Measurements from ENCODE around the gene TNFAIP8L1. TPM values are rescaled to one million over a fixed set of nuclear protein-coding genes. Genes with fewer than 3 reads are reported as not detected.

Gene TNFAIP8L1
- total RNA-seq = 3.7 and 6.6 TPM in 2 replicates

DNA sequence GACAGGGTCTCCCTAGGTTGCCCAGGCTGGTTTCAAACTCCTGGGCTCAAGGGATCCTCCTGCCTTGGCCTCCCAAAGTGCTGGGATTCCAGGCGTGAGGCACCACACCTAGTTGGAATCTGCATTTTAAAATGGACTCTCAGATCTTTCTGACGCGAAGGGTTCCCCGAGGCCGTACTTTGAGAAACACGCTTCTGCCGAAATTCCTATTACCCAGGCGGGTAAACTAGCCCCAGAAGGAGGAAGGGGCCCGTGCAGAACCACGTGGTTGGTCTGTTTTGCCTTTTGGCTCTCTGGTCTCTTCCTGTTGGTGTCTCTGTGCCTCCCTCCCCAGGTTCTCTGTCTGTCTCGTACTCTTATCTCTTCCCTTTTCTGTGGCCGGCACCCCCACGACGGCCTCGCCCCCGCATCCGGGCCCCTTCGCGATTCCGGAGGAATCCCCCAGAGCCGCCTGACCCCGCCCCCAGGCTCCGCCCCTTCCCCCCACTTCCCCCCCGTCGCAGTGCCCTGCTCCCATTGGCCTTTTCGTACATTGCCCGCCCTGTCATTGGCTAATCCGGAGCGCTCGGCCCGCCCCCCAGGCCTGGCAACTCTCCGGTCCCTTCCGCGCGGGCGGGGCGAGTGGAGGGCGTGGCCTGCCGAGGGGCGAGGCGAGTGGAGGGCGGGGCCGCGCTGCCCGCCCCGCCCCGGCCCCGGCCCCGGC lies at the start of gene TNFAIP8L1:
Gene TNFAIP8L1 (plus strand): TSS at position 689 of the 703 bp plus-strand sequence. CDS start 12,354 bp downstream, outside the sequence.

DNA sequence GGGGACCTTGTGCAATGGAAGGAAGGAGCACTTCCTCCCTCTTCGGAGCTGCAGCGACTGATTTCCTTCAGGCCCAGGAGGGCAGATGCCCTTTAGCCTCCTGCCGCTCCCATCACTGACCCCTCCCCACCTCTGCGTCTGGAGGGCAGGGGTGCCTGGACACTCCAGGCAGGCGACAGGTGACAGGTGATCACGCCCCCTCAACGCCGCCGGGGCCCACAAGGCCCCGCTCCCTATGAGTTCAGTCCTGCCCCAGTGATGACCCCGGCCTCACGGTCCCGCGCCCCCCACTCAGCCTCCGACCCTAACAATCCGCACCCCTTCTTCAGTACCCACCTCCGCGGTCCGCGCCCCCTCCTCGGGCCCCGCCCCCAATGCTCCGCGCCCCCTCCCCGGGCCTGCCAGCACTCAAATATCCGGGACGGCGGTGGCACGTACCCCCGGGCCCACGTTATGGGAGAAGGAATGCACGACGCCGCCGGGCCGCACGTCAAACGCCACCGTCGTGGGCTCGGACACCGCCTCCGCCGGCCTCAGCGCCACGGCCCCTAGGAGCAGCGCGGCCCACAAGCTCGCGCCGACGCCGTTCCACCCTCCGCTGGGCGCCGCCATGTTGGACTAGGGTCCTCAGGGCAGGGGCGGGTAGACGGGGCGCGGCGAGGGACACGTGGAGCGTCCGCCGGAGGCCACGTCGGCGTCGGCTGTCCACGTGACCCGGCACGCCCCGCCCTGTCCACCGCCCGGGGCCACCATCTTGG lies 30.6 kb downstream of the TNFAIP8L1 start, which contains the start of gene MYDGF:
Gene MYDGF (minus strand): TSS at position 620 of the 758 bp plus-strand sequence. CDS start 8 bp downstream, at position 612.

Other genes with a start within 250 kb of the TNFAIP8L1 start
- 80.9 and 85.8 TPM in 2 replicates for gene SH3GL1, start 239.0 kb upstream of the TNFAIP8L1 start, total RNA-seq
- gene CHAF1A, start 236.9 kb upstream of the TNFAIP8L1 start, total RNA-seq = 6.4 and 19.3 TPM in 2 replicates
- gene UBXN6, start 181.7 kb upstream of the TNFAIP8L1 start, total RNA-seq = 53.6 and 74.0 TPM in 2 replicates
- 46.5 and 65.3 TPM in 2 replicates for gene HDGFL2, start 167.2 kb upstream of the TNFAIP8L1 start, total RNA-seq
- gene PLIN4, start 121.0 kb upstream of the TNFAIP8L1 start, total RNA-seq = 1.1 and 2.1 TPM in 2 replicates
- gene PLIN5, start 104.3 kb upstream of the TNFAIP8L1 start, total RNA-seq = not detected in 2 replicates
- not detected in 2 replicates for gene LRG1, start 99.5 kb upstream of the TNFAIP8L1 start, total RNA-seq
- not detected in 2 replicates for gene SEMA6B, start 79.8 kb upstream of the TNFAIP8L1 start, total RNA-seq
- gene MYDGF, start 30.8 kb downstream of the TNFAIP8L1 start, total RNA-seq = 130 and 196 TPM in 2 replicates
- 90.5 and 153 TPM in 2 replicates for gene DPP9, start 84.3 kb downstream of the TNFAIP8L1 start, total RNA-seq
- gene FEM1A, start 152.2 kb downstream of the TNFAIP8L1 start, total RNA-seq = 13.7 and 18.5 TPM in 2 replicates
- 4.9 and 10.1 TPM in 2 replicates for gene TICAM1, start 192.2 kb downstream of the TNFAIP8L1 start, total RNA-seq
- gene PLIN3, start 228.2 kb downstream of the TNFAIP8L1 start, total RNA-seq = 91.7 and 98.0 TPM in 2 replicates

Data from hair follicular keratinocyte (primary cell).